A204.1 (cell line): ENCODE results near the gene MYMK.

Source experiments
- FAIRE-seq: peaks from 2 replicates; lab custom pipeline; 2012; peaks lifted over from hg19 to GRCh38; lab: Jason Lieb, UNC

Gene MYMK

GRCh38 chr9:133534346-133535291, 9.9 kb upstream of the MYMK start, which contains the start of gene ADAMTSL2:
TSS of gene ADAMTSL2 (plus strand) at chr9:133534704. CDS start at chr9:133536713, 2,009 bp downstream.
- FAIRE-seq, result no peak

GRCh38 chr9:133533857-133534256, 9.1 kb upstream of the MYMK start:
- FAIRE-seq, result no peak

GRCh38 chr9:133532937-133533668, 8.3 kb upstream of the MYMK start:
- no peak for FAIRE-seq

GRCh38 chr9:133531293-133531692, 6.5 kb upstream of the MYMK start:
- no peak for FAIRE-seq

- FAIRE-seq, result no peak
These were observed 5.1 kb upstream of the MYMK start for GRCh38 chr9:133529874-133530273.

- no peak for FAIRE-seq
These were observed 4.7 kb upstream of the MYMK start for GRCh38 chr9:133529457-133529856.

- no peak for FAIRE-seq
These were observed 4.1 kb upstream of the MYMK start for GRCh38 chr9:133528876-133529241.

GRCh38 chr9:133528001-133528875, 3.5 kb upstream of the MYMK start:
- FAIRE-seq, result no peak

- no peak for FAIRE-seq
These were observed 2.7 kb upstream of the MYMK start for GRCh38 chr9:133527444-133527920.

- no peak for FAIRE-seq
These were observed 2.1 kb upstream of the MYMK start for GRCh38 chr9:133526721-133527321.

GRCh38 chr9:133525677-133526076, 918 bp upstream of the MYMK start:
- no peak for FAIRE-seq

GRCh38 chr9:133524146-133524545, 613 bp downstream of the MYMK start:
- no peak for FAIRE-seq

GRCh38 chr9:133523106-133523505, 1.7 kb downstream of the MYMK start:
- FAIRE-seq, result no peak

- FAIRE-seq, result no peak
These were observed 2.5 kb downstream of the MYMK start for GRCh38 chr9:133522073-133522910.

GRCh38 chr9:133521122-133522072, 3.4 kb downstream of the MYMK start:
- FAIRE-seq, result no peak

- FAIRE-seq, result no peak
These were observed 4.5 kb downstream of the MYMK start for GRCh38 chr9:133520121-133520835.

GRCh38 chr9:133519693-133520092, 5.1 kb downstream of the MYMK start:
- no peak for FAIRE-seq

GRCh38 chr9:133518706-133519449, 5.9 kb downstream of the MYMK start:
- FAIRE-seq, result no peak
